Stimulated activated CD8-positive, alpha-beta memory T cell treated with anti-CD3 and anti-CD28 coated beads, Interleukin-2, amount 100 ng/mL, for 1 hour (primary cell): ENCODE data around the gene BOLA2B.
A peak's percentile ranks its signal among the peaks of the same experiment; 100 is the strongest.
"Not testable (repeated sequence)": the region's sequence is repeated elsewhere in the genome, so short reads cannot be mapped to it uniquely, and the experiment has no call there.

ENCODE experiments used
- DNase-seq, 2 donors: peaks; one replicate each; pipeline ENCODE4 v3.0.0-alpha.2; 2020; ENCODE audit warnings: low read depth in 2 of 2

Gene BOLA2B

DNA sequence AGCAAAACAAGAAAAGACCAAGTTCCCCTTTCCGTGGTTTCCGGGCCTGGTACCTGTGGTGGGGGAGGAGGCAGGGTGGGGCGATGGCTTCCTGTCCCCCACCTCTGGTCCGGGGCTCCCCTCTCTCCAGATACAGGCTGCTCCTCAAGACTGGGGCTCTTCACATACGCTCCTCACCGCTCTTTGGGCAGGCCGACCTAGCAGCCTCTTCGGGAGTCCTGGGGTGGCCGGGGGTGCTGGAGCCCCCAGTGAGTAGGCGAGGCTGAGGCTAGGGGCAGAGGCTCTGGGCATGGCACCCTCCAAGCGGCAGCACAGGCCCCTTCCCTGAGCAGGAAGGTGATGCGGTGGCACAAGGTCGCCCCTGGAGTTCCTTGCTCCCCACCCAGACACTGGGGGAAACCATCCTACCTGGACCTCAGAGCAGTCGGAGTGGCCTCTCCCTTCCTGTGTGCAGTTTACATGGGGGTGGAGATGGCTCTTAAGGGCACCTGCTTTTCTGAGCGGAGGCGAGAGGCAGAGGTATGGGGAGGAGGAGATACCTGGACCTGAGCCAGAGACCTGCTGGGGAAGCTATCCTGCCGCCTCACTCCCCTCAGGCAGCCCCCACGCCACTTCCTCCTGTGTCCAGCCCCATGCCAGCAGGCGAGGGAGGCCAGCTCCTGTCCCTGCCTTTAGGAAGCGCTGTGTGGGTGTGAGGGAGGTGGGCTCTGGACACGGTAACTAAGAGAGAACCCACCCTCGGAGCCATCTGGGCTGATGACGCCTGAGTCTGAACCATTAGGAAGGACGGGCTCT lies 9.2 kb downstream of the BOLA2B start:
- peak; percentile 54 to 59 for DNase-seq

DNA sequence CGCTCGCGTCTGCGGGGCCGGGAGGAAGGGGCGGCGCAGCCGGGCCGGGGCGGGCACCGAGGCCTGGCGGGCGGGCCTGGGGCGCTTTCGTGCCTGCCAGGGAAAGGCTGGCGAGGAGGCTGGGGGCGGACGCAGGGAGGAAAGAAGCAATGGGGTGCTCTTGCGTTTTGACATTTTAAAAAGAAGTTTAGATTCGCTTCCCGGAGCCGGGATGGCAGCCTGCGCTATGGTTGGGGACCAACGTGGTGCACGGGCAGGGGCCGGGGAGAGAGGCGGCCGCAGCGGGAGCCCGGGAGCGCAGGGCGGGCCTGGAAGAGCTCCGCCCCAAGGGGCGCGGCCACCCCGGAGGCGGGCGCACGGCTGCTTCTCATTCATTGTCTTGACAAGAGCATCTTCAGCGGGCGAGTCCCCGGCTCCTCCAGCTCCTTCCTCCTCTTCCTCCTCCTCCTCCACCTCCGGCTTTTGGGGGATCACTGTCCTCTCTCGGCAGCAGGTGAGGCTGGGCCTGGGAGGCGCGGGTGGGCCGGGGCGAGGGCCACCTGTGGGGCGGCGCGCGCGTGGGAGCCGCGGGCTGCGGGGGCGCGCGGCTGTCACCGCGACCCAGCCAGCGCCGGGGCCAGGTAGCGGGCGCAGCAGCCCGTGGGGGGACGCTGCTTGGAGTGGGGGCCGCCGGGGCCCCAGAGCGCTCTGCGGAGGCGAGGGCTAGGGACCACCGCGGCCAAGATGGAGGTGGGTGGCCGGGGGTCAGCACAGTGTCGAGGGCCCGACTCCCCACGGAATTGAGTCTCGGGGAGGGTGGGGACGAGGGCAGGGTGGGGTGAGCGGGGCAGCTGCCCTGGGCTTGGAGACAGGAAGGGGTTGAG lies 10.0 kb downstream of the BOLA2B start, which contains the start of gene CORO1A:
CORO1A (plus strand) TSS at position 370 of the 863 bp plus-strand sequence. CDS start 1,608 bp downstream, outside the sequence.
- peak; percentile 67 to 70 for DNase-seq

DNA sequence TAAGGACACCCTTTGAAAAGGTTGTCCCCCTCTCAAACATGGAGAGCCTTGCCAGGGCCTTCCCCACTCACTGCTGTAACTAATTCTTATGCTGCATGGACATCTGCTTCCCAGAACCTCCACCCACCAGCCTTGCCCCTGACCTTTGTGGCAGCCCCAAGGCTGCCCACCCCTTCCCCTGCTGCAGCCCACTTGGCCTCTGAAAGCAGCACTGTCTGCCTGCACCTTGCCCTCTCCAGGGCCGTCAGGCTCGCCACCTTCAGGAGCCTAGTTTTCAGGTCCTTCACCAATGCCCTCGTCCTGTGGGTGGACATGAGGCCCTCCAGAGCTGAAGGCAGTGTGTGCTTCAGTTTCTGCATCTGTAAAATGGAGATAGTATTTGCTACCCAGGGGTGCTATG lies 12.7 kb downstream of the BOLA2B start:
- DNase-seq = no peak

DNA sequence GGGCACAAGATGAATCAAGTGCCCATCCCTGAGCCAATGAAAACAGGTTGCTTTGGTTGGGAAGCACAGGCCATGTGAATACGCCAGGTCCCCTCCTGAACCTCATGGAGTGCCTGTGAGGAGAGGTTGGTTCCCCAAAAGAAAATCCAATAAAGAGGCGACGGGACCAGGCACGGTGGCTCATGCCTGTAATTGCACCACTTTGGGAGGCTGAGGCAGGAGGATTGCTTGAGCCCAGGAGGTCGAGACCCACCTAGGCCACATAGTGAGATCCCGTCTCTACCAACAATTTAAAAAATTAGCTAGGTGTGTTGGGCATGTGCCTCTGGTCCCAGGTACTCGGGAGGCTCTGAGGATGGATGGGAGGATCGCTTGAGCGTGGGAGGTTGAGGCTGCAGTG lies 13.5 kb downstream of the BOLA2B start:
- no peak for DNase-seq

DNA sequence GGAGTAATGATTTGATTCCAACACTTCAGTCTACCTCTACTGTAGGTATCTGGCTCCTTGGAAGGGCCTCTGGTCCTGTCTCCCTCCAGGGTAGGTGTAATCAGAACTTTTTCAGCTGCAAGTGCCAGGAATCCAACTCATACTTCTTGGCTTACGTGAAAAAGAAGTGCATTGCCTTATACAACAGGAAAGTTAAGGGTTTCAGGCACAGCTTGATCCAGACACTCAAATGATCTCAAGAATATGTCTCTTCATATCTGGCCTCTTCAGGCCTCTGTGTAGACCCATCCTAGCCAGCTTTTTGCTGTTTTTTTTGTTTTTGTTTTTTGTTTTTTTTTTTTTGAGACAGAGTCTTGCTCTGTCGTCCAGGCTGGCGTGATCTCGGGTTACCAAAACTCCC lies 14.3 kb downstream of the BOLA2B start:
- no peak for DNase-seq

DNA sequence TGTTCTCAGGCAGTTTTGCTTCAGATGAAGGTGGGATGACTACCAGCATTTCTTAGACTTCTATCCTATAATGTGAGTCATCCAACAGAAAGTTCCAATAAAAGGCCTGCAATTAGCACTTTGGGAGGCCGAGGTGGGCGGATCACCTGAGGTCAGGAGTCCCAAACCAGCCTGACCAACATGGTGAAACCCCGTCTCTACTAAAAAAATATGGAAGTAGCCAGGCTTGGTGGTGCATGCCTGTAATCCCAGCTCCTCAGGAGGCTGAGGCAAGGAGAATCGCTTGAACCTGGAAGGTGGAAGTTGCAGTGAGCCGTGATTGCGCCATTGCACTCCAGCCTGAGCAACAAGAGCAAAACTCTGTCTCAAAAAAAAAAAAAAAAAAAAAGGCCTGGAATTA lies 16.6 kb downstream of the BOLA2B start:
- DNase-seq = not testable (repeated sequence)

DNA sequence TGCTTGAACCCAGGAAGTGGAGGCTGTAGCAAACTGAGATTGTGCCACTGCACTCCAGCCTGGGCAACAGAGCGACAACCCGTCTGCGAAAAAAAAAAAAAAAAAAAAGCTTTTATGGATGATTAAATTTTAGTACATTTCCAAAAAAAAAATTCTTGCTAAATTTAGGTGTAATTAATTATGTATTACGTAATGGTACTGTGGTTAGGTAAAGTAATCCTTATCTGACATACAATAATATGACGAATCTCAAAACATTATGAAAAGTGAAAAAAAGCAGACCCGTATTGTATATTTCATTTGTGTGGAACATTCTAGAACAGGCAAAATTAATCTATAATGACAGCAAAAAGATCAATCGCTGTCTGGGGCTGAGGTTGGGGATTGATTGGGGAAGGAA lies 20.4 kb downstream of the BOLA2B start:
- DNase-seq = no peak

DNA sequence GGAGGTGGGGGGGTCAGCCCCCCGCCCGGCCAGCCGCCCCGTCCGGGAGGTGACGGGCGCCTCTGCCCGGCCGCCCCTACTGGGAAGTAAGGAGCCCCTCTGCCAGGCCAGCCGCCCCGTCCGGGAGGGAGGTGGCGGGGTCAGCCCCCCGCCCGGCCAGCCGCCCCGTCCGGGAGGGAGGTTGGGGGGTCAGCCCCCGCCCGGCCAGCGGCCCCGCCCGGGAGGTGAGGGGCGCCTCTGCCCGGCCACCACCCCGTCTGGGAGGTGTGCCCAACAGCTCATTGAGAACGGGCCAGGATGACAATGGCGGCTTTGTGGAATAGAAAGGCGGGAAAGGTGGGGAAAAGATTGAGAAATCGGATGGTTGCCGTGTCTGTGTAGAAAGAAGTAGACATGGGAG lies 23.3 kb downstream of the BOLA2B start:
- DNase-seq = not testable (repeated sequence)

DNA sequence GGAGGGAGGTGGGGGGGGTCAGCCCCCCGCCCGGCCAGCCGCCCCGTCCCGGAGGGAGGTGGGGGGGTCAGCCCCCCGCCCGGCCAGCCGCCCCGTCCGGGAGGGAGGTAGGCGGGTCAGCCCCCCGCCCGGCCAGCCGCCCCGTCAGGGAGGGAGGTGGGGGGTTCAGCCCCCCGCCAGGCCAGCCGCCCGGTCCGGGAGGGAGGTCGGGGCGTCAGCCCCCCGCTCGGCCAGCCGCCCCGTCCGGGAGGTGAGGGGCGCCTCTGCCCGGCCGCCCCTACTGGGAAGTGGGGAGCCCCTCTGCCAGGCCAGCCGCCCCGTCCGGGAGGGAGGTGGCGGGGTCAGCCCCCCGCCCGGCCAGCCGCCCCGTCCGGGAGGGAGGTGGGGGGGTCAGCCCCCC lies 24.1 kb downstream of the BOLA2B start:
- DNase-seq = not testable (repeated sequence)

DNA sequence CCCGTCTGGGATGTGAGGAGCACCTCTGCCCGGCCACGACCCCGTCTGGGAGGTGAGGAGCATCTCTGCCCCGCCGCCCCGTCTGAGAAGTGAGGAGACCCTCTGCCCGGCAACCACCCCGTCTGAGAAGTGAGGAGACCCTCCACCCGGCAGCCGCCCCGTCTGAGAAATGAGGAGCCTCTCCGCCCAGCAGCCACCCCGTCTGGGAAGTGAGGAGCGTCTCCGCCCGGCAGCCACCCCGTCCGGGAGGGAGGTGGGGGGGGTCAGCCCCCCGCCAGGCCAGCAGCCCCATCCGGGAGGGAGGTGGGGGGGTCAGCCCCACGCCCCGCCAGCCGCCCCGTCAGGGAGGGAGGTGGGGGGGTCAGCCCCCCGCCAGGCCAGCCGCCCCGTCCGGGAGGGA lies 24.7 kb downstream of the BOLA2B start:
- not testable (repeated sequence) for DNase-seq

DNA sequence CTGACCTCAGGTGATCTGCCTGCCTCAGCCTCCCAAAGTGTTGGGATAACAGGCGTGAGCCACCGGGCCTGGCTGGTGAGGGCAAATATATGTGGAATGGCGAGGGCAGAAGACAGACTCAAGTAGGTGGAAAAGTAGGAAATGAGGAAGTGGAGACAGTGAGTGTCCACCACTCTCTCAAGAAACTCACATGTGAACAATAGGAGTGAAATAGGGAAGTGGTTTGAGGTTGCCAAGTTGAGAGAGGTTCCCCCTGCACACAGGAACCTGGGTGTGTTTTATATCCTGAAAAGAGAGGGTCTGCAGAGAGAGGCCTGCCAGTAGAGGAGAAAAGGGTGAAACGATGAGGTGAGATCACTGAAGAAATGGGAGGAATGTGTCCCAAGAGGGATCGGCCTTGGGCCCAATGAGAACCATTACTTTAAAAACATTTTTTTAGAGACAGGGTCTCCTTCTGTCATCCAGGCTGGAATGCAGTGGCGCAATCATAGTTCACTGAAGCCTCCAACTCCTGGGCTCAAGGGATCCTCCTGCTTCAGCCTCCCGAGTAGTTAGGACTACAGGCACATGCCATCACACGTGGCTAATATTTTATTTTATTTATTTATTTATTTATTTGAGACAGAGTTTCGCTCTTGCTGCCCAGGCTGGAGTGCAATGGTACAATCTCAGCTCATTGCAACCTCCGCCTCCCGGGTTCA lies 27.1 kb downstream of the BOLA2B start:
- no peak for DNase-seq

DNA sequence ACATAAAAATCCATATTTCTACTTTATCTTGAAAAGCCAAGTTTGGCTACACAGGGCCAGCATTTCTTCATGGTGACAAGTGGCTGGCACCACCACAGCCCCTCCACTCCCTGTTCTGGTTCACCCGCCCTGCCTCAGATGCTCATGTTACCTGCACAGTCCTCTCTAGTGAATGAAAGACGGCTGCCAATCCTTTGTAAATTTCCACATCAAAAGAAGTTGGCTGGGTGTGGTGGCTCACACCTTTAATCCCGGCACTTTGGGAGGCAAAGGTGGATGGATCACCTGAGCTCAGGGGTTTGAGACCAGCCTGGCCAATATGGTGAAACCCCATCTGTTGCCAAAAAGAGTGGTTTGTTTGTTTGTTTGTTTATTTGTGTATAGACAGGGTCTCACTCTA lies 29.9 kb downstream of the BOLA2B start:
- no peak for DNase-seq

DNA sequence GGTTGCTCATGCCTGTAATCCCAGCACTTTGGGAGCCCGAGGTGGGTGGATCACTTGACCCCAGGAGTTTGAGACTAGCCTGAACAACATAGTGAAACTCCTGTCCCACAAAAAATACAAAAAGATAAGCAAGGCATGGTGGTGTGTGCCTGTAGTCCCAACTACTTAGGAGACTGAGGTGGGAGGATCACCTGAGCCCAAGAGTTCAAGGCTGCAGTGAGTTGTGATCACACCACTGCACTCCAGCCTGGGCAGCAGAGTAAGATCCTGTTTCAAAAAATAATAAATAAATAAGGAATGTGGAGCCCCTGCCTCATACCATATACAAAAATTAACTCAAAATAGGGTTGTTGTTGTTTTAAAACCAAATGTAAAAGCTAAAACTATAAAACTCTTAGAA lies 36.3 kb downstream of the BOLA2B start:
- DNase-seq = no peak

DNA sequence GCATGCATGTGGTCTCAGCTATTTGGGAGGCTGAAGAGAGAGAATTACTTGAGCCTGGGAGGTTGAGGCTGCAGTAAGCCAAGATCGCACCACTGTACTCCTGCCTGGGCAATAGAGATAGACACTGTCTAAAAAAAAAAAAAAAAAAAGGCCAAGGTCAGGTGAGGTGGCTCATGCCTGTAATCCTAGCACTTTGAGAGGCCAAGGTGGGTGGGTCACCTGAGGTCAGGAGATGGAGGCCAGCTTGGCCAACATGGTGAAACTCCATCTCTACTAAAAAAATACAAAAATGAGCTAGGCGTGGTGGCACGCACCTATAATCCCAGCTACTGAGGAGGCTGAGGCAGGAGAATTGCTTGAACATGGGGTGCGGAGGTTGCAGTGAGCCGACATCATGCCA lies 38.3 kb downstream of the BOLA2B start:
- DNase-seq = no peak

DNA sequence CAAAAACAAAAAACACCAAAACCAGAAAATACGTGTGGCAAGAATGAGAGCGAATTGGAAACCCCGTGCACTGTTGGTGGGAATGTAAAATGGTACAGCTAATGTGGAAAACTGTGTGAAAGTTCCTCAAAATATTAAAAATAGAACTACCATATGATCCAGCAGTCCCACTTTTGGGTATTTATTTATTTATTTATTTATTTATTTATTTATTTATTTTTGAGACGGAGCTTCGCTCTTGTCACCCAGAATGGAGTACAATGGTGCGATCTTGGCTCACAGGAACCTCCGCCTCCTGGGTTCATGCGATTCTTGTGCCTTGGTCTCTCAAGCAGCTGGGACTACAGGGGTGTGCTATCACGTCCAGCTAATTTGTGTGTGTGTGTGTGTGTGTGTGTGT lies 40.9 kb downstream of the BOLA2B start:
- DNase-seq = no peak

DNA sequence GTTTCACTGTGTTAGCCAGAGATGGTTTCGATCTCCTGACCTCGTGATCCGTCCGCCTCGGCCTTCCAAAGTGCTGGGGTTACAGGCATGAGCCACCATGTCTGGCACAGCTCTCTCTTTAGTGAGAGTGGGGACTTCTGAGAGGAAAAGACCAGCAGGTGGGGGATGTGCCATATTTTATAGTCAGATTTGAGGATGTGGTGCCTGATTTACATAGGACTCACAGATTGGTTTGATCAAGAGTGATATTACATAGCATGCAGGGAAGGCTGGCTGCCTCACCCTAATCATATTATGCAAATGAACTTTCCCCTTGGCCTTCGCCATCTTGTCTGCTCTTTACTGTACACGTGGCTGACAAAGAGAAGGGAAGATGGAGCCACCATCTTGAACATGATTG lies 42.4 kb downstream of the BOLA2B start:
- DNase-seq = no peak

DNA sequence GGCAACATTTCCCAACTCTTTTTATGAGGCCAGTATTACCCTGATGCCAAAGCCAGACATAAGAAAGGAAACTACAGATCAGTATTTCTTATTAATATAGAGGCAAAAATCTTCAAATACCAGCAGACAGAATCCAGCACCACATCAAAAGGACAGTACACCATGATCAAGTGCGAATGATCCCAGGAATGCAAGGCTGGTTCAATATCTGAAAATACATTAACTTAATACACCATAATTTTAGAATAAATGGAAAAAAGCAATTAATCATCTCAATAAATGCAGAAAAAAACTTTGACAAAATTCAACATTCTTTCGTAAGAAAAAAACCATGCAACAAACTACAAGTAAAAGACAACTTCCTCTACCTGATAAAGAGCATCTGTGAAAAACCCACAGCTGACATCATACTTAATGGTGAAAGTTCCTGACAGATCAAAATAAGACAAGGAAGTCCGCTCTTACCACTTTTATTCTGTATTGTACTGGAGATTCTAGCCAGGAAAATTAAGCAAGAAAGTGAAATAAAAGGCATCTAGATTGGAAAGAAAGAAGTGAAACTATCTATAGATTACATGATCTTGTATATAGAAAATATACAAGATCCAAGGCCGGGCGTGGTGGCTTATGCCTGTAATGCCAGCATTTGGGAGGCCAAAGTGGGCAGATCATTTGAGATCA lies 44.1 kb downstream of the BOLA2B start:
- no peak for DNase-seq

DNA sequence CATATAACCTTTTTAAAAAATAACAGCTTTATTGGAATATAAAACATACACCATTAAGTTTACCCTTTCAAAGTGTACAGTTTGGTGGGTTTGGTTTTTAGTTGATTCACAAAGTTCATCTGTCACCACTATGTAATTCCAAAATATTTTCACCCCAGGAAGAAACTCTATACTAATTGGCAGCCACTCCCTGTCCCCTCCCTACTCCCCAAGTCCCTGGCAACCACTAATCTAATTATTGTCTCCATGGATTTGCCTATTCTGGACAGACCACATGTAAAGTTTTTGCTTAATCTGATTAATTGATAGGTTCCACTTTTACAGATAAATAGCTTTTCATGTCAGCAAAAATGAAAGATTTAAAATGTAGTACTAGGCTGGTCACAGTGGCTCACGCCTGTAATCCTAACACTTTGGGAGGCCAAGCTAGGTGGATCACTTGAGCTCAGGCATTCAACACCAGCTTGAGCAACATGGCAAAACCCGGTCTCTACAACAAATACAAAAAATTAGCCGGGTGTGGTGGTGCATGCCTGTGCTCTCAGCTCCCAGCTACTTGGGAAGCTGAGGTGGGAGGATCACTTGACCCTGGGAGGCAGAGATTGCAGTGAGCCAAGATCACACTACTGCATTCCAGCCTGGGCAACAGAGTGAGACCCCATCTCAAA lies 45.5 kb downstream of the BOLA2B start:
- DNase-seq = no peak

DNA sequence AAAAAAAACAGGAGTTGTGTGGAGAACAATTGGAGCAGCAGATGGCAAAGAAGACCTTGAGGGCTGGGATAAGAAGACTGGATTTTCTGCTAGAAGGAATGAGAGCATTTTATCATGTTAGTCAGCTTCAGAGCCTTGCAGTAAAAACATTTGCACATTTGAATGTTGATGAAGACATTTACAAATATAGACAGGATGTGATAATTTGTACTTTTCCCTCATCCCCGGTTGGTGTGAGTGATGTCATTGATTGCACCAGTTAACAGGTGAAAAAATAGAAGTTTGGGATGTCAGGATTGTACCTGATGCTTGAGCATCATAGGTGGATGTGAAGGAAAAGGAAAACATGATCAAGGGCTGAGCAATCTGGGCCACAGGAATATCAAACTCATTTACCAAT lies 47.8 kb downstream of the BOLA2B start:
- no peak for DNase-seq

DNA sequence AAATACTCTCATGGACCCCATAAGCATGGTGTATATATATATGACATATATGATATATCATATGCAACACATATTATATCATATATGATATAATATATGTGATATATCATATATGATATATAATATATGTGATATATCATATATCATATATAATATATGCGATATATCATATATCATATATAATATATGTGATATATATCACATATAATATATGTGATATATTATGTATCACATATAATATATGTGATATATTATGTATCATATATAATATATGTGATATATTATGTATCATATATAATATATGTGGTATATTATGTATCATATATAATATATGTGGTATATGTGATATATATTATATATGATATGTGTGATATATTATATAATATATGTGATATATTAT lies 48.5 kb downstream of the BOLA2B start:
- DNase-seq = no peak

DNA sequence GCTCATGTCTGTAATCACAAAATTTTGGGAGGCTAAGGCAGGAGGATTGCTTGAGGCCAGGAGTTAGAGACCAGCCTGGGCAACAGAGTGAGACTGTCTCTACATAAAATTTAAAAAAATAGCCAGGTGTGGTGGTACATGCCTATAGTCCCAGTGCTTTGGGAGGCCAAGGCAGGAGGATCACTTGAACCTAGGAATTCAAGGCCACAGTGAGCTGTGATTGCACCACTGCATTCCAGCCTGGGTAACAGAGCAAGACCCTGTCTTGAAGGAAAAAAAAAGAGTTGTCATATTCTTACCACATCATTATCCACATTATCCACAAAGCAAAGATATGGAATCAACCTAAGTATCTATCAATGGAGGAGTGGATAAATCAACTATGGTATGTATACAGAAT lies 49.4 kb downstream of the BOLA2B start:
- DNase-seq = no peak
